Transverse colon (tissue), 4 donors: ENCODE results near the gene DAGLB. TPM values are rescaled to one million over a fixed set of nuclear protein-coding genes. Genes with fewer than 3 reads are reported as not detected.
"Not testable (repeated sequence)": the region's sequence is repeated elsewhere in the genome, so short reads cannot be mapped to it uniquely, and the experiment has no call there.

Source experiments
- DNase-seq: peaks from one replicate; pipeline ENCODE4 v3.0.0-alpha.2; 2019
- H3K27ac ChIP-seq, 4 donors: fragments of 200-600 bp; sonication (generic); 2 replicates each; pipeline ENCODE4 v1.5.1; 2016 to 2018; ENCODE audit warnings: inconsistent platforms in 4 of 4
- H3K27me3 ChIP-seq: fragments of 200-600 bp; sonication (generic); 2 replicates; pipeline ENCODE4 v1.5.1; 2017; ENCODE audit warnings: inconsistent platforms
- H3K36me3 ChIP-seq, 4 donors: fragments of 200-600 bp; sonication (generic); 2 replicates each; pipeline ENCODE4 v1.5.1; 2017 to 2019; ENCODE audit warnings: inconsistent platforms in 4 of 4
- H3K4me1 ChIP-seq, 4 donors: fragments of 200-600 bp; sonication (generic); 2 replicates each; pipeline ENCODE4 v1.5.1; 2017 to 2020; ENCODE audit warnings: inconsistent platforms in 4 of 4
- H3K4me3 ChIP-seq, 4 donors: fragments of 200-600 bp; sonication (generic); 1 replicate in 1 of 4; 2 replicates in 3 of 4; pipeline versions ENCODE4 v1.5.1 to v1.6.1; 2017 to 2019; ENCODE audit warnings: inconsistent platforms in 4 of 4
- H3K9me3 ChIP-seq, 2 donors: fragments of 200-600 bp; sonication (generic); 2 replicates each; pipeline ENCODE4 v1.5.1; 2017 to 2019; ENCODE audit warnings: inconsistent platforms in 2 of 2
- CTCF ChIP-seq, 5 experiments: fragments of 200-600 bp in 3 of 5; fragments of 450-650 bp in 2 of 5; sonication (generic) in 3 of 5; IDR thresholded peaks; 1 replicate in 2 of 5; 2 replicates in 3 of 5; pipeline ENCODE4 v1.5.1; 2016 to 2017; ENCODE audit warnings: antibody characterized with exemption in 5 of 5, inconsistent platforms in 3 of 5, mild to moderate bottlenecking in 2 of 5, moderate library complexity in 1 of 5
- EP300 ChIP-seq: sonication (generic); formaldehyde crosslinking; IDR thresholded peaks from one replicate; pipeline ENCODE4 v1.6.1; 2017; ENCODE audit warnings: antibody characterized with exemption, low read depth
- POLR2A ChIP-seq: fragments of 450-650 bp; IDR thresholded peaks from one replicate; pipeline ENCODE4 v1.6.1; 2016; ENCODE audit warnings: antibody characterized with exemption, mild to moderate bottlenecking, moderate library complexity
- POLR2AphosphoS5 ChIP-seq, 3 donors: sonication (generic); formaldehyde crosslinking; IDR thresholded peaks; one replicate each; pipeline ENCODE4 v1.6.1; 2016; ENCODE audit warnings: antibody characterized with exemption in 3 of 3
- WGBS, 2 donors: methylation state at CpG; one replicate each; pipeline ENCODE4 v1.1.5; 2018; ENCODE audit warnings: low coverage in 1 of 2; 5-methylcytosine and 5-hydroxymethylcytosine counted together
- in situ Hi-C, 4 donors: fragments of 200-750 bp; cut with MboI; loops; one replicate each; pipeline versions ENCODE4 v1.15.0 to v1.15.1; 2017; ENCODE audit warnings: low sequenced_read_pairs in 3 of 4, low pct_ligation_motif_present in 1 of 4, low pct_unique_long_range_greater_than_20kb in 1 of 4
- intact Hi-C: fragments of 100-400 bp; cut with DNase I; formaldehyde crosslinking; loops from one replicate; pipeline ENCODE4 v1.15.1; 2023; ENCODE audit warnings: low total_unique reads
- total RNA-seq, 4 donors: library from RNA; depleted of rRNA; stranded (reverse); fragments of >200 nt; gene quantifications; one replicate each; pipeline ENCODE4 v1.1.0, GENCODE V29; 2016

DAGLB gene
- total RNA-seq, 4 donors from 2014 or later = 5.2 to 59.1 (median 24.3) TPM

GRCh38 chr7:6402041-6402440 is 45.7 kb downstream of the DAGLB start:
- peaks cover 6 to 33% (median 17%) of the 10 kb centered on the region in 4 donors for H3K4me1 ChIP-seq
- intact Hi-C loops = no loop called here
- no peak for DNase-seq
- H3K27ac ChIP-seq = no peak overlapping the region
- TF ChIP-seq CTCF (IDR thresholded peaks at IDR 0.05) = no peak
- TF ChIP-seq POLR2A = no peak
- no peak for TF ChIP-seq EP300
- TF ChIP-seq POLR2AphosphoS5 (IDR thresholded peaks at IDR 0.05) = no peak
- no peaks in the 10 kb centered on the region for H3K27me3 ChIP-seq
- WGBS, 2 donors = 88% methylated on average over 17 of the region's 17 CpGs; no CpG with 5 or more reads in 1 of the 2 donors
- H3K9me3 ChIP-seq = no peaks in the 10 kb centered on the region
- H3K4me3 ChIP-seq = no peak overlapping the region
- in situ Hi-C loops = no loop called here
- H3K36me3 ChIP-seq = peaks cover 0 to 55% (median 19%) of the 10 kb centered on the region in 4 donors

- Histone ChIP-seq H3K9me3 (no peaks in the 10 kb centered on the region), H3K4me1 (peaks cover 6 to 35% (median 17%) of the 10 kb centered on the region in 4 donors), H3K27ac (no peak overlapping the region), H3K36me3 (peaks cover 0 to 50% (median 19%) of the 10 kb centered on the region in 4 donors), H3K4me3 (no peak overlapping the region), H3K27me3 (no peaks in the 10 kb centered on the region)
- no peak for TF ChIP-seq CTCF (IDR thresholded peaks at IDR 0.05)
- DNase-seq = no peak
- WGBS, 2 donors = 90 to 91% methylated on average over 4 to 10 of the region's 10 CpGs
- in situ Hi-C loops (no loop called here), intact Hi-C loops (no loop called here)
Observed at GRCh38 chr7:6401536-6401935, 46.2 kb downstream of the DAGLB start.

GRCh38 chr7:6400243-6401105 is 47.3 kb downstream of the DAGLB start:
- H3K27me3 ChIP-seq, H3K27ac ChIP-seq, intact Hi-C loops, DNase-seq, H3K9me3 ChIP-seq, H3K4me3 ChIP-seq, in situ Hi-C loops: not testable (repeated sequence)
- Histone ChIP-seq H3K36me3 (peaks cover 0 to 42% (median 15%) of the 10 kb centered on the region in 4 donors), H3K4me1 (peaks cover 6 to 46% (median 23%) of the 10 kb centered on the region in 4 donors)
- 68 to 91% methylated on average over 5 to 19 of the region's 19 CpGs for WGBS, 2 donors

- Histone ChIP-seq H3K4me3 (no peak overlapping the region), H3K9me3 (no peaks in the 10 kb centered on the region), H3K4me1 (peaks cover 15 to 57% (median 31%) of the 10 kb centered on the region in 4 donors), H3K36me3 (peaks cover 0 to 32% (median 9%) of the 10 kb centered on the region in 4 donors), H3K27me3 (no peaks in the 10 kb centered on the region), H3K27ac (peak overlapping the region in 2 of 4 donors; percentile 12 to 16)
- DNase-seq = no peak
- TF ChIP-seq POLR2A (no peak), EP300 (no peak), POLR2AphosphoS5 (IDR thresholded peaks at IDR 0.05) (no peak), CTCF (IDR thresholded peaks at IDR 0.05) (no peak)
- in situ Hi-C loops = no loop called here
- WGBS, 2 donors = 93 to 95% methylated on average over 4 to 8 of the region's 8 CpGs
- intact Hi-C loops = no loop called here
Observed at GRCh38 chr7:6399351-6399750, 48.4 kb downstream of the DAGLB start.
